C4-2B (cell line): ENCODE data around the gene PARVA.

Experiments used
- CTCF ChIP-seq: fragments of 450-650 bp; conservative IDR thresholded peaks from 2 replicates; pipeline ENCODE4 v1.5.1; 2017; ENCODE audit warnings: mild to moderate bottlenecking
- ZFX ChIP-seq: fragments of 450-650 bp; IDR thresholded peaks from 2 replicates; pipeline ENCODE4 v1.6.1; 2017

- TF ChIP-seq CTCF: no peak
- no peak for TF ChIP-seq ZFX
These were observed 139.9 kb downstream of the PARVA start for GRCh38 chr11:12517306-12517705.
